GM04504 (cell line): ENCODE results near the gene CIB4.

Source experiments
- DNase-seq: peaks from one replicate; pipeline ENCODE4 v3.0.0-alpha.2; 2012; ENCODE audit warnings: low read depth

The CIB4 gene

GRCh38 chr2:26621469-26622199 is 19.5 kb downstream of the CIB4 start:
- no peak for DNase-seq

- DNase-seq = no peak
Observed at GRCh38 chr2:26620031-26620605, 21.0 kb downstream of the CIB4 start.

- DNase-seq = no peak
Observed at GRCh38 chr2:26619521-26619951, 21.6 kb downstream of the CIB4 start.

- no peak for DNase-seq
Observed at GRCh38 chr2:26619096-26619495, 22.1 kb downstream of the CIB4 start.

GRCh38 chr2:26618611-26619010 is 22.6 kb downstream of the CIB4 start:
- DNase-seq = no peak

GRCh38 chr2:26617588-26618083 is 23.5 kb downstream of the CIB4 start:
- DNase-seq = no peak

- no peak for DNase-seq
Observed at GRCh38 chr2:26616706-26617587, 24.2 kb downstream of the CIB4 start.

- no peak for DNase-seq
Observed at GRCh38 chr2:26615860-26616705, 25.1 kb downstream of the CIB4 start.

GRCh38 chr2:26615336-26615859 is 25.8 kb downstream of the CIB4 start:
- DNase-seq = no peak

GRCh38 chr2:26614216-26615138 is 26.7 kb downstream of the CIB4 start:
- no peak for DNase-seq

- no peak for DNase-seq
Observed at GRCh38 chr2:26613241-26614215, 27.6 kb downstream of the CIB4 start.

- DNase-seq = no peak
Observed at GRCh38 chr2:26612522-26613240, 28.5 kb downstream of the CIB4 start.

- no peak for DNase-seq
Observed at GRCh38 chr2:26612034-26612433, 29.1 kb downstream of the CIB4 start.

- DNase-seq = no peak
Observed at GRCh38 chr2:26610504-26611335, 30.4 kb downstream of the CIB4 start.

- DNase-seq = no peak
Observed at GRCh38 chr2:26609839-26610277, 31.3 kb downstream of the CIB4 start.

- no peak for DNase-seq
Observed at GRCh38 chr2:26609205-26609631, 31.9 kb downstream of the CIB4 start.

- DNase-seq = no peak
Observed at GRCh38 chr2:26608557-26608956, 32.6 kb downstream of the CIB4 start.
